ENCODE results near the gene DCP1A.
A peak's percentile ranks its signal among the peaks of the same experiment; 100 is the strongest.

The DCP1A gene

DNA sequence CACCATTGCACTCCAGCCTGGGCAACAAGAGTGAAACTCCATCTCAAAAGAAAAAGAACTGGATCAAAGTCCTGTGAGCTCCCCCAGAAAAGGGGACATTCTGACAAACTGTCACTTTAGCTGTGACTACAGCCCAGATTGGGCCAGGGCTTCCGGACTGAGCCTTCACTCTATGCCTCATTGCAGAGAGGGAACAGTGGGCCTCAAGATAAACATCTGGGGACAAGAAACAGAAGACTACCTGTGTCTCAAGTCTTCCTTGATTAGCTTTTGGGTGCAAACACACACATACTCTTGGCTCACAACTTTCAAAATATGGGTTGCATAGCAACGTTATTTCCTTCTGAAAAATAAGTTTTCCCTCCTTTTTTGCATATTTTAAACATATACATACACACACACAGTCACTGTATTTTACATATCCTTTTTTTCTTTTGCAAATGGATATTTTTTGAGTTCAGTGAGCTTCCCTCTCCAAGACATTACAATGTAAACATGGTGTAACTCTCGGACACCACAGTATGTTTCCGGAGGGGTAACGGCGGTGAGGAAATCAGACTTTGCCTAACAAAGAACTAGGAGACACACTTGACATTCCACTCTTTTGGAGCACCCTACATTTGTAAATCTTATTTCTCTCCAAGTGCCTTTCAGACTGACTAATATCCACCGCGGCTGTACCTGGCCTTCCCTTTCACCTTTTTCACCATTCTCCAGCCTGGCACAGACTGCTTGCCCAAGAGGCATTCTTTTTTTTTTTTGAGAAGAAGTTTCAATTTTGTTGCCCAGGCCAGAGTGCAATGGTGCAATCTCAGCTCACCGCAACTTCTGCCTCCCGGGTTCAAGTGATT lies 95.0 kb downstream of the DCP1A start:
- Histone ChIP-seq H3K27ac (peak overlapping the region in 6 of 21 experiments; percentile 19 to 39 (median 26)), H3K4me3 (no peak overlapping the region)

DNA sequence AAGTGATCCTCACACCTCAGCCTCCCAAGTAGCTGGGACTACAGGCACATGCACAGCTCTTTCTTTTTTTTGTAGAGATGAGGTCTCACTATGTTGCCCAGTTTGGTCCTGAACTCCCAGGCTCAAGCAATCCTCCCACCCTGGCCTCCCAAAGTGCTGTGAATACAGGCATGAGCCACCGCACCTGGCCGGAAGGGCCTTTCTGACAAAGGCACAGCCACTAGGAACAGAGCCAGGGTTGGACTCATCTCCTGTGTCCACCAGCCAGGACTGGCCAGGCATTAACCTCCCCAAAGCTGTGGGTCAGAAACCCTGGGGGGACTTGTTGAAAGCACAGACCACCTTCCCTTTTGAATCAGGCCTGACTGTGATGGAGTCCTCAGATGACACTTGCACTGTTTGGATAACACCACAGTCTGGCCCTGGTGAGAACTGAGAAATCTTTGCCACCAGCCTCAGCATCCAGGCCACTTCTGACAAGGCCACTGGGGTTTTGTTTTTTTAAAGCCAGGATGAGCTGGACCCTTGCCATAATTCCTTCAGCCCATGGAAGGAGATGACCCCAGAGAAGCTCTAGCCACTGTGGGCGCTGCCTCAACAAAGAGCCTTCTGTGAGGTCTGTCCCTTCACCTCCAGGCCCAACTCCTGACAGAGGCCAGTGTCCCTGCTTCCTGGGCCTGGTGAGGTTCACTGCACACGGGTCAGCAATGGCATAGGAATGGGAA lies 96.3 kb downstream of the DCP1A start:
- Histone ChIP-seq H3K4me3 (no peak overlapping the region), H3K27ac (peak overlapping the region in 6 of 21 experiments; percentile 4 to 66 (median 24))

DNA sequence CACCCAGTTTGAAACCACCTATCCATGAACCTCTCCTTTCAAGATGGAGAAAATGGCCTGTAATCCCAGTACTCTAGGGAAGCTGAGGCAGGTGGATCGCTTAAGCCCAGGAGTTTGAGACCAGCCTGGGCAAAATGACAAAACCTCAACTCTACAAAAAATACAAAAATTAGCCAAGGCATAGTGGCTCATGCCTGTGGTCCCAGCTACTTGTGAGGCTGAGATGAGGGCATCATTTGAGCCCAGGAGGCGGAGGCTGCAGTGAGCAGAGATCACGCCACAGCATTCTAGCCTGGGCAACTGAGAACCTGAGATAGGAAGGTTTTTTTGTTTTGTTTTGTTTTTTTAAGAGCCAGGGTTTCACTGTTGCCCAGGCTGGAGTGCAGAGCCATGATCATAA lies 96.9 kb downstream of the DCP1A start:
- no peak overlapping the region for H3K4me3 ChIP-seq
- peak overlapping the region in 8 of 21 experiments; percentile 7 to 66 (median 29) for H3K27ac ChIP-seq

- peak overlapping the region in 1 of 21 experiments; percentile 30 for H3K27ac ChIP-seq
- H3K4me3 ChIP-seq, result no peak overlapping the region
Measured at GRCh38 chr3:53248161-53248560, 99.2 kb downstream of the DCP1A start.

- Histone ChIP-seq H3K4me3 (no peak overlapping the region), H3K27ac (peak overlapping the region in 1 of 21 experiments; percentile 5)
Measured at GRCh38 chr3:53247619-53248018, 99.7 kb downstream of the DCP1A start.

DNA sequence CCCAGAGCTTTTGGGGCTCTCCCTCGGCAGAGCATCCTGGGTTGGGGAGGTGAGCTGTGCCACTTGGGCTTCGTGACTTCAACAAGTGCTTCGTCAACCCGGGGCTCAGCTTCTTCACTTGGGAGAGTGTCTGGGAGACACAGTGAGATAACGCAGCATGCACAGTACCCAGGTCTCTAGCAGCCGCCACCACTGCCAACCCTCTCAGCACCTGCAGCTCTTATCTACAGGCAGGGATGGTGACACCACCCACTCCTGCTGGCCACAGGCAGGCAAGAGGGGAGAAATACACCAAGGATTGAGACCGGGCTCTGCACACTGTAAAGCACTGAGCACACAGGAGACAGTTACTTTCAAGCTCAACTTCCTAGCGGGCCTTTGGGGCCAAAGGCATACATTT lies 103.1 kb downstream of the DCP1A start:
- no peak overlapping the region for H3K27ac ChIP-seq
- H3K4me3 ChIP-seq, result no peak overlapping the region

DNA sequence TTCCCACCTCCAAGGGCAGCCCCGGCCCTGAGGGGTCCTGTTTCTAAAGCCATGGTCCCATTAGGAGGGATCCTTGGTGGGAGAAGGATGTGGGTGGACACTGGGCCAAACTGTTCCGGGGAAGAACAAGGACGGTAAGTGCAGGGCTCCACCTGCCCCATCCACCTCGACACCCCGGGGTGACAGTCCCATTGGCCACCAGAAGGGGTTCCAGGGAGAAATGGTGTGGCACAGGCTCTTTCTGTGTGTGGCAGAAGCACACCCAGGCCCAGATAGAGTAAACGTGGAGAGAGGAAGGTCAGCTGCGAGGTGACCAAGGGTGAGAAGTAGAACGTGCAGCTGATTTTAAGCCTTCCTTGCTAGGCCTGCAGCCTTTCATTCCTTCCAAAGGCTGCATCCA lies 103.6 kb downstream of the DCP1A start:
- peak overlapping the region in 1 of 21 experiments; percentile 38 for H3K27ac ChIP-seq
- H3K4me3 ChIP-seq, result no peak overlapping the region

GRCh38 chr3:53243165-53243564 lies 104.2 kb downstream of the DCP1A start:
- Histone ChIP-seq H3K27ac (peak overlapping the region in 7 of 21 experiments; percentile 10 to 63 (median 38)), H3K4me3 (no peak overlapping the region)

- Histone ChIP-seq H3K27ac (peak overlapping the region in 6 of 21 experiments; percentile 10 to 63 (median 42)), H3K4me3 (no peak overlapping the region)
Measured at GRCh38 chr3:53242642-53243041, 104.7 kb downstream of the DCP1A start.

GRCh38 chr3:53242155-53242554 lies 105.2 kb downstream of the DCP1A start:
- Histone ChIP-seq H3K4me3 (no peak overlapping the region), H3K27ac (peak overlapping the region in 3 of 21 experiments; percentile 10 to 47 (median 17))

DNA sequence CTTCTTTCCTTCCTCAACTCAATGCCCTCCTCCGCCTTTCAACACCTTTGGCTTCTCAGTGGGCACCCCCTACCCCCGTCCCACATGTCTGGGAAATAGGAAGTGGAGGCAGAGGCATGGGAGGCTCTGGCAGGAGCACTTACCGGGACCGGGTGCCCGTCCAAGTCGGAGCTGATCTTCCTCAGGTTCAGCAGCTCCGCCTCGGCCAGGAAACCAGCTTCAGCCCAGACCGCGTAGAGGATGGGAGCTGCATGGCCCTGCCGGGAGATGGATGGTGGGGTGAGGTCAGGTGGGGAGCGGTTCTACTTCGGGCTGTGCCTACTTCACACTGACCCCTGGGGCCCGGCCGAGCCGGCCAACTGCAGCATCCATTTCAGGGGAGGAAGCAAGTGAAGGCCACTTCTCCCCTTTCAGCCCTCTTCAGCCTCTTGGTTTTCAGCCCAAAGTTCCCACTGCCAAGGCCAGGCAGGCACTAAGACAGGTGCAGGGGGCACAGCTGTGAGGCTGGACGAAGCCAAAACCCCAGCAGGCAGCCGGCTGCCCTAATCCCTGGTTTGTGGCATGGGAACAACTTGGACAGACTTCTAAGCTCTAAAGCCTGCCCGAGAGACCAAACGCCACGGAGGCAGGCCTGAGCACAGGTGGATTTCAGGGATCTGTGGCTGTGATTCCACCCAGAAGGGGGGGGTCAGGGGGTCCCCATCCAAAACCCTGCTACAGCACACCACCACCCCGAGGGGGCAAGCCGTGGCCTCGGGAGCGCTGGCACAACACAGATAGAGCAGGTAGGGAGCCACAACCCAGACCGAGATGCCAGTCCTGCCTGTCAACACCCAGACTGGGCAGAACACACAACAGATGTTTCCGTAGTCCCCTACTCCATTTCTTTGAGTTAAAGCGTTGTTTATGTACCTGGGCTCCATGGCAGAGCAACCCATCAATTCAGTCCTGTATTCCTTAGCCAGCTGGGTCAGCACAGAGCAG lies 106.1 kb downstream of the DCP1A start:
- peak overlapping the region in 1 of 21 experiments; percentile 10 for H3K27ac ChIP-seq
- H3K4me3 ChIP-seq, result no peak overlapping the region

- peak overlapping the region in 5 of 21 experiments; percentile 8 to 64 (median 44) for H3K27ac ChIP-seq
- no peak overlapping the region for H3K4me3 ChIP-seq
Measured at GRCh38 chr3:53239800-53240199, 107.5 kb downstream of the DCP1A start.

GRCh38 chr3:53238886-53239285 lies 108.5 kb downstream of the DCP1A start:
- Histone ChIP-seq H3K4me3 (no peak overlapping the region), H3K27ac (peak overlapping the region in 9 of 21 experiments; percentile 12 to 70 (median 49))

DNA sequence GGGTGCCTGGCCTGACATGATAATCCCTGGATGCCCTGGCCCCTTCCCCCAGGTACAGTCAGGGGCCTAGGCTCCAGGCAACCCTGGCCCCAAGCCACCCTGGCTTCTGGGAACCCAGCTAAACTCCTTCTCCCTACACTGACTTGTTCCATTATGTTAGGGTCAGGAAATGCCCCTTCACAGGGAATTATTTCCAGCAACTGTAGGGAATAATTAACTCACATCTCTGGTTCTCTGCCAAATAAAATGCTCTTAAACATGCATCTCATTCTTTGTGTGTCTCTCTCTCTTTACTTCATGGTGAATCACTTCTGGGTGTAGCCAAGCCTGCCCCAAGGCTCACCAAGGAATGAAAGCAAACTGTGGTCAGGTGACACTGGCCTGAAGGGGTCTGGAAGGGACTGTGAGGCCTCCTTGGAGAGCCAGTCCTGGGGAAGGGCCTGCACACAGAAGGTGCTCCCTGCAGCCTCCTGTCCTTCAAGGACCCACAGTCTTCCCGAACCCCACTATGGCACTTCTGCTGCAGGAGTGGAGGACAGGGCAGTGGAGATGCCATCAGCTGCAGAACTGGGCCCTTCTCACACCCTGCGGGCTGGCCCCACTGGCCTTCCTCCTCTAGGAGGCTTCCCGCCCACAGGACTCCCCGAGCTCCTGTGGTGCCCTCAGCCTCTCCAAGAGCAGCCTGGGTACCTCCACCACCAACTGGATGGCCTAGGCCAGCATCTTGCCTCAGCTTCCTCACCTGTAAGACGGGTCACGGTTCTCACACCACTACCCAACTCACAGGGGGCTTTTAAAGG lies 109.1 kb downstream of the DCP1A start:
- Histone ChIP-seq H3K4me3 (no peak overlapping the region), H3K27ac (peak overlapping the region in 12 of 21 experiments; percentile 12 to 70 (median 46))

DNA sequence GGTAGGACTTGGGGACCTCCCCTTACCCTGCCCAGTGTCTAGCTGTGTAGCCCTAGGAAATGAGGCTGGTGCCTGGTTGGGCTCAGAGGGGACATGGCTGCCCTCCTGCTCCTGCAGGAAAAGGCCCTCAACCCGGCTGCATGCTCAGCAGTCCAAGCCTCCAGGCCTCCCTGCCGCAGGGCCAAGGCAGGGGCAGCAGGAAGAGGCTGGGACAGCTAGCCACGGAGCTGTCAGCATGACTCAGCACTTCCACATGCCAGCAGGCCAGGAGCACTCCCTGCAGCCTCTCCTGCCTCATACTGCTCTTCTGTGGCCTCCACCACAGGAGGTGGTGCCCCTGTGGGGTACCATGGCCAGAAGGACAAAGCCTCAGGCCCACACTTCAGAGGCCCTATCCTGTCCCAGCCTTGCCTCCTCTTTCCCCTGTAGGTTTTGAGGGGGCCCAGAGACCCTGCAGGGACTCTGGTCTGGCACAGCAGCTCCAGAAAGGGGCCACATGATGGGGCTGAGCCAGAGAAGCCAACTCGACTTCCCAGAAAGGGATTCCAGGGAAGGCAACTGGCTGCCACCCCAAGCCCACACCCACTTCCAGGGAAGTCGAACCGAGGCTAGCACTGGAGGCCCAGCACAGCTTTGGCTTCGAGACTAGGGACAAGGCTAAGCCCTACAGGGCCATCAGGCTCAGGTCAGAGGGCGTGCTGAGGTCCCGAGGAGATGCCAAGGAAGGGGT lies 111.1 kb downstream of the DCP1A start:
- H3K27ac ChIP-seq, result peak overlapping the region in 19 of 21 experiments; percentile 6 to 80 (median 55)

DNA sequence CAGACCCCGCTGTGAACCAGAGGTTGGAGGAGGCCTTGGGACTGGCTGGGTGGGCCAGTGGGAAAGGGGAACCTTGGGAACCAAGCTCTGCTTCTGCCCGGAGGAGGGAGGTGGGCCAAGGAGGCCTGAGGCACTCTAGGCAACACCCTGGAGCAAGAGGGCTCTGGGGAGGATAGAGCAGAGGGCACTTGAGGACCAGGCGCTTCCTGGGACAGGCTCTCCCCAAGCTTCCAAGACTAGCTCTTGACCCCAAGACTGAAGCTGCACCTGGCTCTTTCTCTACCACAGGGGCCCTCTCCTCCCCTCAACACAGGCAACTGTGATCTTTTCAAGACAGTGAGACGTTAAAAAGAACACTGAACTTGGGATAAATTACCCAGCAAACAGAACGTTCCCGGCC lies 111.8 kb downstream of the DCP1A start:
- Histone ChIP-seq H3K4me3 (no peak overlapping the region), H3K27ac (peak overlapping the region in 5 of 21 experiments; percentile 25 to 74 (median 65))

More for the DNA sequence above, 111.1 kb downstream of the DCP1A start:
- H3K4me3 ChIP-seq, result no peak overlapping the region

DNA sequence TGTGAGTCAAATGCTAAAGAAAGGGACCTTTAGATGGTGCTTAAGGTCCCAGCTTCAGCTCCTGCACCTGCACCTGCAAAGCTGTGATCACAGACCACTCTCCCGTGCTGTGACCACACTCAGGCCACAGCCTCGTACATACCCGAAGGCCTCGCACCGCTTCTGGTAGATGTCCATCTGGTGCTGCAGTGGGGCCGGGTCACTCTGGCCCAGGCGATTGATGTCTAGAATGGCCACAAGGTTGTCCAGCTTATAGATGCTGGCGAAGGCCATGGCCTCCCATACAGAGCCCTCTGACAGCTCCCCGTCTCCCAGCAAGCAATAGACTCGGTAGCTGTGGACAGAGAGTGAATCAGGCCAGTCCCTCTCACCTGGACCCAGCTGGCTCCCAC lies 112.5 kb downstream of the DCP1A start:
- Histone ChIP-seq H3K27ac (no peak overlapping the region), H3K4me3 (no peak overlapping the region)

Measured in skin epidermis (tissue), 12 donors.